H1 (cell line): Measurements from ENCODE around the gene ITPKA. TPM values are rescaled to one million over a fixed set of nuclear protein-coding genes. Genes with fewer than 3 reads are reported as not detected.

Experiments
- ATF2 ChIP-seq: IDR thresholded peaks from 2 replicates; pipeline ENCODE4 v1.6.1; 2012; ENCODE audit warnings: low read length, inconsistent platforms
- BACH1 ChIP-seq: IDR thresholded peaks from 2 replicates; pipeline ENCODE4 v1.6.1; 2012; ENCODE audit warnings: low read length, improper control_type of control experiment
- KDM4A ChIP-seq: IDR thresholded peaks from one replicate; pipeline ENCODE4 v1.7.1; 2012; ENCODE audit warnings: low read depth, mild to moderate bottlenecking, moderate library complexity, low read length, inconsistent platforms; ENCODE audit not compliant: severe bottlenecking
- RNF2 ChIP-seq: fragments of 200-900, 300-1000 bp; sonication (generic); IDR thresholded peaks from 2 replicates; pipeline ENCODE4 v1.7.1; 2016; ENCODE audit warnings: borderline replicate concordance, low read depth, mild to moderate bottlenecking, antibody characterized with exemption, low read length; ENCODE audit not compliant: poor library complexity, severe bottlenecking; ENCODE audit errors: missing control alignments
- TAF1 ChIP-seq: IDR thresholded peaks from 2 replicates; pipeline ENCODE4 v1.6.1; 2011; ENCODE audit warnings: mild to moderate bottlenecking, low read depth, low read length
- YY1 ChIP-seq: IDR thresholded peaks from 2 replicates; pipeline ENCODE4 v1.6.1; 2011; ENCODE audit warnings: low read depth, mild to moderate bottlenecking, low read length
- polyA plus RNA-seq, 7 experiments: library from polyadenylated mRNA; depleted of rRNA in 3 of 7; stranded (reverse) in 5 of 7; unstranded in 2 of 7; fragments of >200 nt in 5 of 7; fragments of 200-250 nt in 2 of 7; gene quantifications; 1 replicate in 5 of 7; 2 replicates in 1 of 7; 4 replicates in 1 of 7; pipeline versions ENCODE4 v1.2.1 to v1.2.3, GENCODE V29; 2011 to 2013; ENCODE audit warnings: missing spikeins in 2 of 7, mixed read lengths in 2 of 7
- total RNA-seq: library from RNA; stranded (reverse); fragmentation: NEBNext Ultra II Directional; extraction: Animal tissue kit (Norgen Biotek cat#: 25700); gene quantifications from 2 replicates; pipeline ENCODE4 v1.2.1, GENCODE V29; 2021
- TF ChIP-seq, protein P1 (sequence below): fragments of 300-600 bp; sonication (generic); IDR thresholded peaks from 2 replicates; pipeline ENCODE4 v1.7.1; 2012; ENCODE audit warnings: low read length, moderate library complexity, mild to moderate bottlenecking, inconsistent platforms; ENCODE audit not compliant: insufficient replicate concordance
- TF ChIP-seq, protein P2 (sequence below): IDR thresholded peaks from 2 replicates; pipeline ENCODE4 v1.6.1; 2012; ENCODE audit warnings: inconsistent platforms

Gene ITPKA
- total and polyA plus RNA-seq, 2 of the 8 experiments (the other 6 are each of a cell fraction or from before 2014, with no cell fraction given) = 0.39 to 0.99 TPM

- TF ChIP-seq, protein P1, sequence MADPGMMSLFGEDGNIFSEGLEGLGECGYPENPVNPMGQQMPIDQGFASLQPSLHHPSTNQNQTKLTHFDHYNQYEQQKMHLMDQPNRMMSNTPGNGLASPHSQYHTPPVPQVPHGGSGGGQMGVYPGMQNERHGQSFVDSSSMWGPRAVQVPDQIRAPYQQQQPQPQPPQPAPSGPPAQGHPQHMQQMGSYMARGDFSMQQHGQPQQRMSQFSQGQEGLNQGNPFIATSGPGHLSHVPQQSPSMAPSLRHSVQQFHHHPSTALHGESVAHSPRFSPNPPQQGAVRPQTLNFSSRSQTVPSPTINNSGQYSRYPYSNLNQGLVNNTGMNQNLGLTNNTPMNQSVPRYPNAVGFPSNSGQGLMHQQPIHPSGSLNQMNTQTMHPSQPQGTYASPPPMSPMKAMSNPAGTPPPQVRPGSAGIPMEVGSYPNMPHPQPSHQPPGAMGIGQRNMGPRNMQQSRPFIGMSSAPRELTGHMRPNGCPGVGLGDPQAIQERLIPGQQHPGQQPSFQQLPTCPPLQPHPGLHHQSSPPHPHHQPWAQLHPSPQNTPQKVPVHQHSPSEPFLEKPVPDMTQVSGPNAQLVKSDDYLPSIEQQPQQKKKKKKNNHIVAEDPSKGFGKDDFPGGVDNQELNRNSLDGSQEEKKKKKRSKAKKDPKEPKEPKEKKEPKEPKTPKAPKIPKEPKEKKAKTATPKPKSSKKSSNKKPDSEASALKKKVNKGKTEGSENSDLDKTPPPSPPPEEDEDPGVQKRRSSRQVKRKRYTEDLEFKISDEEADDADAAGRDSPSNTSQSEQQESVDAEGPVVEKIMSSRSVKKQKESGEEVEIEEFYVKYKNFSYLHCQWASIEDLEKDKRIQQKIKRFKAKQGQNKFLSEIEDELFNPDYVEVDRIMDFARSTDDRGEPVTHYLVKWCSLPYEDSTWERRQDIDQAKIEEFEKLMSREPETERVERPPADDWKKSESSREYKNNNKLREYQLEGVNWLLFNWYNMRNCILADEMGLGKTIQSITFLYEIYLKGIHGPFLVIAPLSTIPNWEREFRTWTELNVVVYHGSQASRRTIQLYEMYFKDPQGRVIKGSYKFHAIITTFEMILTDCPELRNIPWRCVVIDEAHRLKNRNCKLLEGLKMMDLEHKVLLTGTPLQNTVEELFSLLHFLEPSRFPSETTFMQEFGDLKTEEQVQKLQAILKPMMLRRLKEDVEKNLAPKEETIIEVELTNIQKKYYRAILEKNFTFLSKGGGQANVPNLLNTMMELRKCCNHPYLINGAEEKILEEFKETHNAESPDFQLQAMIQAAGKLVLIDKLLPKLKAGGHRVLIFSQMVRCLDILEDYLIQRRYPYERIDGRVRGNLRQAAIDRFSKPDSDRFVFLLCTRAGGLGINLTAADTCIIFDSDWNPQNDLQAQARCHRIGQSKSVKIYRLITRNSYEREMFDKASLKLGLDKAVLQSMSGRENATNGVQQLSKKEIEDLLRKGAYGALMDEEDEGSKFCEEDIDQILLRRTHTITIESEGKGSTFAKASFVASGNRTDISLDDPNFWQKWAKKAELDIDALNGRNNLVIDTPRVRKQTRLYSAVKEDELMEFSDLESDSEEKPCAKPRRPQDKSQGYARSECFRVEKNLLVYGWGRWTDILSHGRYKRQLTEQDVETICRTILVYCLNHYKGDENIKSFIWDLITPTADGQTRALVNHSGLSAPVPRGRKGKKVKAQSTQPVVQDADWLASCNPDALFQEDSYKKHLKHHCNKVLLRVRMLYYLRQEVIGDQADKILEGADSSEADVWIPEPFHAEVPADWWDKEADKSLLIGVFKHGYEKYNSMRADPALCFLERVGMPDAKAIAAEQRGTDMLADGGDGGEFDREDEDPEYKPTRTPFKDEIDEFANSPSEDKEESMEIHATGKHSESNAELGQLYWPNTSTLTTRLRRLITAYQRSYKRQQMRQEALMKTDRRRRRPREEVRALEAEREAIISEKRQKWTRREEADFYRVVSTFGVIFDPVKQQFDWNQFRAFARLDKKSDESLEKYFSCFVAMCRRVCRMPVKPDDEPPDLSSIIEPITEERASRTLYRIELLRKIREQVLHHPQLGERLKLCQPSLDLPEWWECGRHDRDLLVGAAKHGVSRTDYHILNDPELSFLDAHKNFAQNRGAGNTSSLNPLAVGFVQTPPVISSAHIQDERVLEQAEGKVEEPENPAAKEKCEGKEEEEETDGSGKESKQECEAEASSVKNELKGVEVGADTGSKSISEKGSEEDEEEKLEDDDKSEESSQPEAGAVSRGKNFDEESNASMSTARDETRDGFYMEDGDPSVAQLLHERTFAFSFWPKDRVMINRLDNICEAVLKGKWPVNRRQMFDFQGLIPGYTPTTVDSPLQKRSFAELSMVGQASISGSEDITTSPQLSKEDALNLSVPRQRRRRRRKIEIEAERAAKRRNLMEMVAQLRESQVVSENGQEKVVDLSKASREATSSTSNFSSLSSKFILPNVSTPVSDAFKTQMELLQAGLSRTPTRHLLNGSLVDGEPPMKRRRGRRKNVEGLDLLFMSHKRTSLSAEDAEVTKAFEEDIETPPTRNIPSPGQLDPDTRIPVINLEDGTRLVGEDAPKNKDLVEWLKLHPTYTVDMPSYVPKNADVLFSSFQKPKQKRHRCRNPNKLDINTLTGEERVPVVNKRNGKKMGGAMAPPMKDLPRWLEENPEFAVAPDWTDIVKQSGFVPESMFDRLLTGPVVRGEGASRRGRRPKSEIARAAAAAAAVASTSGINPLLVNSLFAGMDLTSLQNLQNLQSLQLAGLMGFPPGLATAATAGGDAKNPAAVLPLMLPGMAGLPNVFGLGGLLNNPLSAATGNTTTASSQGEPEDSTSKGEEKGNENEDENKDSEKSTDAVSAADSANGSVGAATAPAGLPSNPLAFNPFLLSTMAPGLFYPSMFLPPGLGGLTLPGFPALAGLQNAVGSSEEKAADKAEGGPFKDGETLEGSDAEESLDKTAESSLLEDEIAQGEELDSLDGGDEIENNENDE = no peak
- TF ChIP-seq KDM4A (no peak), BACH1 (no peak), ATF2 (no peak), YY1 (no peak), RNF2 (no peak), TAF1 (no peak)
- TF ChIP-seq, protein P2, sequence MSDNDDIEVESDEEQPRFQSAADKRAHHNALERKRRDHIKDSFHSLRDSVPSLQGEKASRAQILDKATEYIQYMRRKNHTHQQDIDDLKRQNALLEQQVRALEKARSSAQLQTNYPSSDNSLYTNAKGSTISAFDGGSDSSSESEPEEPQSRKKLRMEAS = no peak
Measured at GRCh38 chr15:41493902-41494189, 172 bp downstream of the ITPKA start (continued).
